Mesendoderm (in vitro differentiated cells): ENCODE measurements around the gene LRRTM4.

Experiments used
- DNase-seq: peaks from one replicate; pipeline ENCODE4 v3.0.0; 2013
- H2AK5ac ChIP-seq: 2 replicates; pipeline ENCODE4 v1.6.1; 2013; ENCODE audit warnings: low read length, inconsistent platforms
- H2BK120ac ChIP-seq: 2 replicates; pipeline ENCODE4 v1.6.1; 2013; ENCODE audit warnings: low read depth, mild to moderate bottlenecking, low read length, moderate library complexity, mixed read lengths
- H2BK15ac ChIP-seq: replicated peaks from 2 replicates; pipeline ENCODE4 v1.6.1; 2013; ENCODE audit warnings: low read depth, mild to moderate bottlenecking, moderate library complexity
- H2BK5ac ChIP-seq: 2 replicates; pipeline ENCODE4 v1.6.1; 2013; ENCODE audit warnings: low read length, inconsistent platforms
- H3K18ac ChIP-seq: 2 replicates; pipeline ENCODE4 v1.6.1; 2013; ENCODE audit warnings: mild to moderate bottlenecking, low read length, mixed read lengths
- H3K23ac ChIP-seq: one replicate; pipeline ENCODE4 v1.6.1; 2013; ENCODE audit warnings: low read length
- H3K27ac ChIP-seq: 2 replicates; pipeline ENCODE4 v1.5.1; 2013; ENCODE audit warnings: low read depth, mild to moderate bottlenecking, inconsistent platforms, low read length, moderate library complexity
- H3K27me3 ChIP-seq: 2 replicates; pipeline ENCODE4 v1.6.1; 2013; ENCODE audit warnings: low read length, control low read depth, mild to moderate bottlenecking, inconsistent platforms; ENCODE audit not compliant: insufficient read depth, poor library complexity
- H3K36me3 ChIP-seq: 2 replicates; pipeline ENCODE4 v1.6.1; 2013; ENCODE audit warnings: low read length, inconsistent platforms; ENCODE audit not compliant: control insufficient read depth, insufficient read depth
- H3K4ac ChIP-seq: one replicate; pipeline ENCODE4 v1.6.1; 2013; ENCODE audit warnings: low read depth, mild to moderate bottlenecking, low read length, moderate library complexity
- H3K4me1 ChIP-seq: 2 replicates; pipeline ENCODE4 v1.6.1; 2013; ENCODE audit warnings: low read depth, low read length, inconsistent platforms; ENCODE audit not compliant: control insufficient read depth
- H3K4me2 ChIP-seq: 2 replicates; pipeline ENCODE4 v1.6.1; 2013; ENCODE audit warnings: low read length
- H3K4me3 ChIP-seq: 2 replicates; pipeline ENCODE4 v1.5.1; 2013; ENCODE audit warnings: mild to moderate bottlenecking, low read length
- H3K56ac ChIP-seq: one replicate; pipeline ENCODE4 v1.6.1; 2013; ENCODE audit warnings: low read length
- H3K79me1 ChIP-seq: 2 replicates; pipeline ENCODE4 v1.6.1; 2013; ENCODE audit warnings: low read length, inconsistent platforms
- H3K79me2 ChIP-seq: 2 replicates; pipeline ENCODE4 v1.6.1; 2013; ENCODE audit warnings: mild to moderate bottlenecking, low read length; ENCODE audit not compliant: control insufficient read depth, insufficient read depth
- H3K9ac ChIP-seq: 2 replicates; pipeline ENCODE4 v1.6.1; 2013; ENCODE audit warnings: low read length, inconsistent platforms
- H4K5ac ChIP-seq: one replicate; pipeline ENCODE4 v1.6.1; 2013; ENCODE audit warnings: low read length
- H4K8ac ChIP-seq: one replicate; pipeline ENCODE4 v1.6.1; 2013; ENCODE audit warnings: low read depth, mild to moderate bottlenecking, control low read depth, low read length, moderate library complexity
- WGBS: extraction: QIAGEN DNeasy Blood & Tissue Kit; methylation state at CpG from one replicate; pipeline ENCODE4 v1.1.7; 2013; ENCODE audit warnings: low lambda C conversion rate, missing lambda C conversion rate; ENCODE audit not compliant: insufficient coverage; ENCODE audit errors: extremely low coverage; 5-methylcytosine and 5-hydroxymethylcytosine counted together

Gene LRRTM4

GRCh38 chr2:77016443-77017354, 505.5 kb downstream of the LRRTM4 start:
- Histone ChIP-seq H3K27me3 (no peaks in the 10 kb centered on the region), H3K23ac (no peak overlapping the region), H3K4me1 (peaks cover 4% of the 10 kb centered on the region), H4K8ac (no peak overlapping the region), H3K4me3 (no peak overlapping the region), H3K4me2 (no peak overlapping the region), H3K18ac (peak overlapping the region; percentile 60), H3K27ac (no peak overlapping the region), H3K79me1 (no peaks in the 10 kb centered on the region), H3K4ac (no peak overlapping the region), H2BK5ac (peak overlapping the region; percentile 43), H2AK5ac (no peak overlapping the region), H2BK120ac (peak overlapping the region; percentile 92), H4K5ac (no peak overlapping the region), H3K9ac (no peak overlapping the region), H2BK15ac (peak overlapping the region; percentile 64), H3K36me3 (no peaks in the 10 kb centered on the region), H3K56ac (peak overlapping the region; percentile 43), H3K79me2 (no peaks in the 10 kb centered on the region)
- DNase-seq = peak; percentile 78
- WGBS = no CpG with 5 or more reads among the region's 4 CpGs

- WGBS = no CpG with 5 or more reads among the region's 2 CpGs
- Histone ChIP-seq H2AK5ac (no peak overlapping the region), H3K56ac (no peak overlapping the region), H3K4ac (no peak overlapping the region), H3K27ac (no peak overlapping the region), H3K79me2 (no peaks in the 10 kb centered on the region), H4K5ac (no peak overlapping the region), H3K27me3 (no peaks in the 10 kb centered on the region), H2BK5ac (no peak overlapping the region), H3K23ac (no peak overlapping the region), H3K79me1 (no peaks in the 10 kb centered on the region), H3K18ac (no peak overlapping the region), H3K36me3 (no peaks in the 10 kb centered on the region), H3K4me3 (no peak overlapping the region), H3K4me2 (no peak overlapping the region), H3K9ac (no peak overlapping the region), H4K8ac (no peak overlapping the region), H3K4me1 (peaks cover 4% of the 10 kb centered on the region), H2BK120ac (no peak overlapping the region), H2BK15ac (no peak overlapping the region)
- DNase-seq = no peak
Measured at GRCh38 chr2:77013953-77014352, 508.2 kb downstream of the LRRTM4 start.

- H4K5ac ChIP-seq = no peak overlapping the region
- H3K23ac ChIP-seq = no peak overlapping the region
- DNase-seq = no peak
- H3K18ac ChIP-seq = no peak overlapping the region
- H4K8ac ChIP-seq = no peak overlapping the region
- no peak overlapping the region for H2BK5ac ChIP-seq
- H3K9ac ChIP-seq = no peak overlapping the region
- H2AK5ac ChIP-seq = no peak overlapping the region
- no peak overlapping the region for H2BK120ac ChIP-seq
- H3K4me3 ChIP-seq = no peak overlapping the region
- no peaks in the 10 kb centered on the region for H3K36me3 ChIP-seq
- H3K79me2 ChIP-seq = no peaks in the 10 kb centered on the region
- no peaks in the 10 kb centered on the region for H3K27me3 ChIP-seq
- H3K79me1 ChIP-seq = no peaks in the 10 kb centered on the region
- H3K27ac ChIP-seq = no peak overlapping the region
- no peak overlapping the region for H3K56ac ChIP-seq
- WGBS = no CpG with 5 or more reads among the region's 2 CpGs
- H3K4ac ChIP-seq = no peak overlapping the region
- H3K4me1 ChIP-seq = peaks cover 4% of the 10 kb centered on the region
- no peak overlapping the region for H2BK15ac ChIP-seq
- no peak overlapping the region for H3K4me2 ChIP-seq
Measured at GRCh38 chr2:77013457-77013856, 508.7 kb downstream of the LRRTM4 start.

GRCh38 chr2:77009307-77009706, 512.9 kb downstream of the LRRTM4 start:
- no peaks in the 10 kb centered on the region for H3K79me2 ChIP-seq
- no peak overlapping the region for H3K27ac ChIP-seq
- H3K18ac ChIP-seq = no peak overlapping the region
- no peak overlapping the region for H3K4me2 ChIP-seq
- no peak overlapping the region for H3K4me3 ChIP-seq
- no peak overlapping the region for H3K9ac ChIP-seq
- no peak overlapping the region for H2AK5ac ChIP-seq
- no peak for DNase-seq
- no CpG with 5 or more reads among the region's 3 CpGs for WGBS
- no peak overlapping the region for H2BK120ac ChIP-seq
- no peak overlapping the region for H2BK5ac ChIP-seq
- H3K27me3 ChIP-seq = no peaks in the 10 kb centered on the region
- H3K56ac ChIP-seq = no peak overlapping the region
- H3K23ac ChIP-seq = no peak overlapping the region
- H2BK15ac ChIP-seq = no peak overlapping the region
- no peak overlapping the region for H3K4ac ChIP-seq
- H3K4me1 ChIP-seq = no peaks in the 10 kb centered on the region
- H4K8ac ChIP-seq = peak overlapping the region; percentile 56
- no peaks in the 10 kb centered on the region for H3K79me1 ChIP-seq
- no peak overlapping the region for H4K5ac ChIP-seq
- H3K36me3 ChIP-seq = no peaks in the 10 kb centered on the region

- H3K27ac ChIP-seq = no peak overlapping the region
- no peak overlapping the region for H3K23ac ChIP-seq
Measured at GRCh38 chr2:77008853-77009252, 513.3 kb downstream of the LRRTM4 start.

More at GRCh38 chr2:77008853-77009252, 513.3 kb downstream of the LRRTM4 start:
- Histone ChIP-seq H2AK5ac (no peak overlapping the region), H3K36me3 (no peaks in the 10 kb centered on the region), H3K79me2 (no peaks in the 10 kb centered on the region), H3K56ac (no peak overlapping the region), H3K4me2 (no peak overlapping the region), H2BK15ac (no peak overlapping the region), H3K79me1 (no peaks in the 10 kb centered on the region), H3K9ac (no peak overlapping the region), H3K27me3 (no peaks in the 10 kb centered on the region), H3K18ac (peak overlapping the region; percentile 47), H4K5ac (no peak overlapping the region), H4K8ac (no peak overlapping the region), H2BK120ac (no peak overlapping the region), H2BK5ac (no peak overlapping the region), H3K4me1 (peaks cover 2% of the 10 kb centered on the region), H3K4me3 (no peak overlapping the region), H3K4ac (no peak overlapping the region)
- no CpG with 5 or more reads among the region's 1 CpG for WGBS
- peak; percentile 42 for DNase-seq
